ENCODE measurements around the gene UNC13A.

DNA sequence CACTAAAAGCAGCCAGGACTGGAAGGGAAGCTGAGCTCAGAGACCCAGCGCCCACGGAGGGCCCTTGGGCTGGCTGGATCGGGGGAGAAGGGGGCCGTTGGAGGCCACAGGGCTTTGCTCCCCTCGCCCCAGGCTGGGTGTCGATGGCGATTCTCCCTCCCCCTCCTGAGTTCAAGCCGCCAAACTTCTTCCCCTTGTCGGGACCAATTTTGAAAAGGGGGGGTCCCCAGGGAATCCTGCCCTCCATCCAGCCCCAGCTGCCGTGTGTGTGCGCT lies 71.5 kb downstream of the UNC13A start:
- TF ChIP-seq ATF3 (IDR thresholded peaks at IDR 0.05) (no peak), CTCF (IDR thresholded peaks at IDR 0.05 in 2 of 3, conservative IDR thresholded peaks at IDR 0.05 in 1 of 3; ENCODE audit: borderline replicate concordance in 1 of 3, insufficient read depth in 1 of 3, low read depth in 2 of 3, low read length in 2 of 3) (no peak), EZH2phosphoT487 (IDR thresholded peaks at IDR 0.05; ENCODE audit: borderline replicate concordance) (no peak), EZH2 (IDR thresholded peaks at IDR 0.05) (no peak), POLR2A (IDR thresholded peaks at IDR 0.05; ENCODE audit: borderline replicate concordance, extremely low read depth, insufficient read depth, insufficient read length) (no peak), POLR2AphosphoS5 (IDR thresholded peaks at IDR 0.05; ENCODE audit: low read depth, low read length) (no peak)

Data from HCT116 (cell line).